ENCODE measurements around the gene TMA16.

Gene TMA16

DNA sequence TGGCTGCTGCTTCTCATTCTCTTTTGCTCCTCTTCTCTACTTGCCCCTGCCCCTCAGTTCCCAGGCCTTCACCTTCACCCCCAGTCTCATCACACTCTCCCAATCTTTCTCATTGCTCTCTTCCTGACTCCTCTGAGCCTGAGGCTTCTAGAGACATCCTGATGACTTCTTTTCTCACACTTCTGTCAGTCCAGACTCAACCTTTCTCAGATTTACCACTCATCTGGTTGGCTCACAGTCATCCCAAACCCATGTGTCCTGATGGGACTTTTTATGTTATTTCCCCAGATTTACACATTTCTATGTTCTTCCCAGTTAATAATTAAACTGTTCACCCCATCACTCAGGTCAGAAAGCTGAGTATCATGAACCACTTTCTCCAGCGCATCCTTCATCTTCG is 68.0 kb downstream of the TMA16 start:
- no peak for DNase-seq

DNA sequence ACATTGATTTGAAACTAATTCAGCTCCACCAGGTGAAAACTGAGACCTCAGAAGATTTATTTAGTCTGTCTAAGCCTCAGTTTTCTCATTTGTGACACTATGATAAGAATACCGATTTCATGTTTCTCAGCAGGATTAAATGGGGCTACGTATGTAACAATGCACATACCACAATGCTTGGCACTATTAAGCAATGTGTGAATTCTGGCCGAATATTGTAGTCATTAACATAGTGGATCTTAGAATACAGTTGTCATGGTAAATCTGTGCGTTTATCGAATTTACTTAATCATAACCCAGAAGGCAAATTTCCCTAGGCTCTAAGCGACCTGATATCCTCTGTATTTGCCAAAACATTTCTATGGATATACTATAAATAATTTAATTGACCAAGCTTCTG is 69.1 kb downstream of the TMA16 start:
- DNase-seq = no peak

DNA sequence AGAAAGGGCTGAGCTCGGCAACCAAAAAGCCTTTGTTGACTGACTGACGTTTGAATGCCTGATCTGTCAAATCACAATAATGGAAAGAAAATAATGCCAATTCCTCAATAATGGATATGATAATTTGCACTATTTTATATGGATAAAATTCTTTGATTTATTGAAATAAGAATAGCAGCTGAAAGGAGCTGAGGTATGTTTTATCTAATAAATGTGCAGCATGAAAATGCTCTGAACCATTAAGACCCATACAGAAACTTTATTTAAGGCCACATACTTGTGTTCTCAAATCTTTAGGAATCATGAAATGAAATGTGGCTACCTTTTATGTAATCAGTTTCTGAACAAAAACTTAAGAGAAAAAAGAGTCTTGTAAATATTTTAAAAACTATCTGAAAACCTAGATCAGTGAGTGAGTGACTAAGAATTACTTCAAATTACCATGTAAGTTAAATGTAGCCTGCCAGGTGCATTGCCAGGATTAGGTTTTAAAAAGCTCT is 69.8 kb downstream of the TMA16 start:
- DNase-seq = no peak

GRCh38 chr4:163565226-163566135 is 71.0 kb downstream of the TMA16 start:
- DNase-seq = no peak

GRCh38 chr4:163566257-163566796 is 71.8 kb downstream of the TMA16 start:
- no peak for DNase-seq

DNA sequence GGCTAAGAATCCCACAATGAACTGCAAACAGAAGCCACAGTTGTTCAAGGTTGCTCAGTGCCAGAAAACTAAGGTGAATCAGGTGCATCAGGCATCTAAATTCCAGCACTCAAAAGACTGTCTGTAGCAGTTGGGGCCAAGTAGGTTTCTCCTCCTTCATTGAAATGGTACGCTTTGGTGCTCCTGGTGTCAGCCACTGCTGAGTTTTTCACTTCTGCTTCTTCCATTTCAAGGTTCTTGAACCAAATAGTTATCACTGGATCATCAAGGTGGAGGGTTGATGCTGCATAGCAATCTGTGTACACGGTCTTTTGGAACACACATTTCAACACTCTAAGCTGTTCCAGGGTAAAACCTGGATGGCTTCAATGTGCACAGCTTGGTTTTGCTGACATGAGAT is 74.4 kb downstream of the TMA16 start:
- DNase-seq = no peak

Measured in anterior cingulate cortex (tissue), 58 donors.